NCI-H187 (cell line): ENCODE data around the gene ACTL10.
"Not testable (repeated sequence)": the region's sequence is repeated elsewhere in the genome, so short reads cannot be mapped to it uniquely, and the experiment has no call there.

Source experiments
- DNase-seq, 2 experiments: peaks; one replicate each; lab custom pipeline; 2025; lab: John Stamatoyannopoulos, UW

Gene ACTL10

DNA sequence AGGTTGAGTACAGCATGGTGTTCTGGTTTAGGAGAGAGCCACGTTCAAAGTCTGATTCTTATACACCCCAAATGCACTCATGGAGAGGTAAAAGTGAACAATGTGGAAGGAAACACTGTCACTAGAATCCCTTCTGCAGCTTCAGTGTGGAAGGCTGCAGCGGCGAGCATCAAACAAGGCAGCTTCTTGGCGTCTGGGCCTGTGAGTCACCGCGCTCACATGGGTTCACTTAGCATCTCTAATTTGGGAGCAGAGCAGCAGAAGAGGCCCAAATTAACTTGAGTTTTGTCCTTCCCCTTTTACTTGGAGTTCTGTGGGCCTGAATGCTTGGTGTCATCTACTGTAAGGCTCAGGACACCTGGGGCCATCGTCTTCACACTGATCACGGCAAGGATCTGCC lies 30.4 kb downstream of the ACTL10 start:
- DNase-seq: no peak

DNA sequence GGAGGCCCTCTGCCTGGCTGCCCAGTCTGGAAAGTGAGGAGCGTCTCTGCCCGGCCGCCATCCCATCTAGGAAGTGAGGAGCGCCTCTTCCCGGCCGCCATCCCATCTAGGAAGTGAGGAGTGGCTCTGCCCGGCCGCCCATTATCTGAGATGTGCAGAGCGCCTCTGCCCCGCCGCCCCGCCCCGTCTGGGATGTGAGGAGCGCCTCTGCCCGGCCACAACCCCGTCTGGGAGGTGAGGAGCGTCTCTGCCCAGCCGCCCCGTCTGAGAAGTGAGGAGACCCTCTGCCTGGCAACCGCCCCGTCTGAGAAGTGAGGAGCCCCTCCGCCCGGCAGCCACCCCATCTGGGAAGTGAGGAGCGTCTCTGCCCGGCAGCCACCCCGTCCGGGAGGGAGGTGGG lies 32.2 kb downstream of the ACTL10 start:
- not testable (repeated sequence) for DNase-seq

DNA sequence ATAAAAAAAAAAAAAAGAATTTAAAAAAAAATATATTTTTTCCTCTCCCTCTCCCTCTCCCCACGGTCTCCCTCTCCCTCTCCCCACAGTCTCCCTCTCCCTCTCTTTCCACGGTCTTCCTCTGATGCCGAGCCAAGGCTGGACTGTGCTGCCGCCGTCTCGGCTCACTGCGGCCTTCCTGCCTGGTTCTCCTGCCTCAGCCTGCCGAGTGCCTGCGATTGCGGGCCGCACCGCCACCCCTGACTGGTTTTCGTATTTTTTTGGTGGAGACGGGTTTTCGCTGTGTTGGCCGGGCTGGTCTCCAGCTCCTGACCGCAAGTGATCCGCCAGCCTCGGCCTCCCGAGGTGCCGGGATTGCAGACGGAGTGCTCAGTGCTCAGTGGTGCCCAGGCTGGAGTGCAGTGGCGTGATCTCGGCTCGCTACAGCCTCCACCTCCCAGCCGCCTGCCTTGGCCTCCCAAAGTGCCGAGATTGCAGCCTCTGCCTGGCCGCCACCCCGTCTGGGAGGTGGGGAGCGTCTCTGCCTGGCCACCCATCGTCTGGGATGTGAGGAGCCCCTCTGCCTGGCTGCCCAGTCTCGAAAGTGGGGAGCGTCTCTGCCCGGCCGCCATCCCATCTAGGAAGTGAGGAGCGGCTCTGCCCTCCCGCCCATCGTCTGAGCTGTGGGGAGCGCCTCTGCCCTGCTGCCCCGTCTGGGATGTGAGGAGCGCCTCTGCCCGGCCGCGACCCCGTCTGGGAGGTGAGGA lies 34.1 kb downstream of the ACTL10 start:
- not testable (repeated sequence) for DNase-seq

DNA sequence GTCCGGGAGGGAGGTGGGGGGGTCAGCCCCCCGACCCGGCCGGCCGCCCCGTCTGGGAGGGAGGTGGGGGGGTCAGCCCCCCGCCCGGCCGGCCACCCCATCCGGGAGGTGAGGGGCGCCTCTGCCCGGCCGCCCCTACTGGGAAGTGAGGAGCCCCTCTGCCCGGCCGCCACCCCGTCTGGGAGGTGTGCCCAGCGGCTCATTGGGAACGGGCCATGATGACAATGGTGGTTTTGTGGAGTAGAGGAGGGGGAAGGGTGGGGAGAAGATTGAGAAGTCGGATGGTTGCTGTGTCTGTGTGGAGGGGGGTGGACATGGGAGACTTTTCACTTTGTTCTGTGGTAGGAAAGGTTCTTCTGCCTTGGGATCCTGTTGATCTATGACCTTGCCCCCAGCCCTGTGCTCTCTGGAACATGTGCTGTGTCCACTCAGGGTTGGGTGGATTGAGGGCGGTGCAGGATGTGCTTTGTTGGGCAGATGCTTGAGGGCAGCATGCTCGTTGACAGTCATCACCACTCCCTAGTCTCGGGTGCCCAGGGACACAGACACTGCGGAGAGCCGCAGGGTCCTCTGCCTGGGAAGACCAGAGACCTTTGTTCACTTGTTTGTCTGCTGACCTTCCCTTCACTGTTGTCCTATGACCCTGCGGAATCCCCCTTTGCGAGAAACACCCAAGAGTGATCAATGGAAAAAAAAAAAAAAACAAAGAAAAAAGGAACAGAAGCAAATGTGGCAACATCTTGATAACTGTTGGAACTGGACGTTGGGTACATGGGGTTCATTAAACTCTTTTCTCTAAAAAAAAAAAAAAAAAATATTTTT lies 35.1 kb downstream of the ACTL10 start:
- DNase-seq: no peak

DNA sequence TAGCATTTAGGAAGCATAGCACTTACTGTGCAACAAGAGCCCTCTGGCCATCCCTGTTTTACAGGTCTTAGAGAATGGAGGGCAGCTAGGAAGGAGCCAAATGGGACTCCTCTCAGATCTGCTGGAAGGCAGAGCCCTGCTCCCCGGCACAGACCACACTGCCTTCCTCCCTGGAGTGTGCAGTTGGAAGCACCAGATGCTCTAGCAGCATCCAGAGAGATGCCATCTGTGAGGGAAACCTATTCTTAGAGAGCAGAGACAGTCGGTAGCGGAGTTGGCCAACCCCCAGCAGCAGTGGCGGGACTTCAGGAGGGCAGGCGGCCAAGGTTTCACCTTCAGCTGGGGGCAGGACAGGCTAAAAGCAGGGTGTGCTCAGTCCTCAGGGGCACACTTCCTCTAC lies 36.1 kb downstream of the ACTL10 start:
- no peak for DNase-seq

DNA sequence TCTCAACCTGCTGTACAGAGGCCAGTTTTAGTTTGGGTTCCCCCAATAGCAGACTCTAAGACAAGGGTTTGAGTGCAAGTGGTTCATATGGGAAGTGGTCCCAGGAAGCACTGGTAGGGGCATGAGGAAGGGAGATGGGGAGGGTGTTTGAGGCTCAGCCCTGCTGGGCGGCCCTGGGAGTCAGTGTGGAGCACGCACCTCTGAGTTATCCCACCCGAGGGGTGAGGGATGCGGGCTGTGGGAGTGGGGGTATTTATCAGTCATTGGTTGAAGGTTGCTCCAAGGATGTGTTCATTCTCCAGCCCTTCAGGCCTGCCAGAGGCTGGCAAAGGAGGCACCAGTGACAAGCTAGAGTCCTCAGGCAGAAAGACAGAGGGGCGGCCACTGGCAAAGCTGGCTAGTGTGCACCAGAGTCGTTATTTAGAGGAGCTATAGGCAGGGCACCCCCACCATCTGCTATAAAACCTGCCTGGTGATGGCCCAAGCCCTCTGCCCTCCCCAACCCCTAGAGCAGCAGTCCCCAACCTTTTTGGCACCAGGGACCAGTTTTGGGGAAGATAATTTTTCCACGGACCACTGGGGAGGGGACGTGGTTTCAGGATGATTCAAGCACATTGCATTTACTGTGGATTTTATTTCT lies 36.9 kb downstream of the ACTL10 start:
- DNase-seq: no peak

DNA sequence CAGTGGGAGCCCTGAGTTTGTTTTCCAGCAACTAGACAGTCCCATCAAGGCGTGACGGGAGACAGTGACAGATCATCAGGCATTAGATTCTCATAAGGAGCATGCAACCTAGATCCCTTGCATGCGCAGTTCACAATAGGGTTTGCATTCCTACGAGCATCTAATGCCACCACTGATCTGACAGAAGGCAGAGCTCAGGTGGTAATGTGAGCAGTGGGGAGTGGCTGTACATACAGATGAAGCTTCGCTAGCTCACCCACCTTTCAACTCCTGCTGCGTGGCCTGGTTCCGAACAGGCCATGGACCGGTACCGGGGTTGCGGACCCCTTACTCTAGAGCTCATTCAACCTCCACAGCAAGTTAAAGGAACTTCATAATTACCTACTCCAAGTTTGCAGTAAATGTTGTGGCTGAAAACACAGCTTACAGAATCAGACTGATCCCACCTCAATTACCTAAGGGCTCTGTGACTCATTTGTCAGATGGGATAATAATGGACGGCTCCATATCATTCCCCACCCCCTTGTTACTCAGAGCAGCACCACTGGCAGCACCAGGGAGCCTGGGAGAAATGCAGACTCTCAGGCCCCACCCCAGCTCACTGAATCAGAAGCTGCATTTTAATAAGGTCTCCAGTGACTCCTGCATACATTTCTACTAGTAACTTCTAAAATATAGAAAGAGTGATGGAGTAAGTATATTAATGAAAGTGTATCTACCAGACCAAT lies 37.6 kb downstream of the ACTL10 start:
- no peak for DNase-seq

DNA sequence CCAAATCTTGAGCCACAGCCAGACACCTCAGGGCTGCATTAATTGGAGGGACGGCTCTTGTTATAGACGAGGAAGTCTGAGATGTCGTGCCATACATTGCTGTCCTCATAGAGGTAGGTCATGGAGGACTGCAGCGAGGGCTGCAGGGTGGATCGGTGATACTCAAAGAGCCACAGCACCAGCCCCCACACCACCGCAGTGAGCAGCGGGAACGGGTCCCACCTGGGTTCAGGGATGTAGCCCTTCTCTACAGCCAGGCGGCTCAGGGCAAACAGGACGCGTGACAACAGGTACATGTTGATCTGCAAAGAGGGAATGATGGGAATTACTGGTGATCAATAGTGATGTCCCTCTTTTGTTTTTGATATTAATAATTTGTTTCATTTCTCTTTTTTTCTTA lies 40.9 kb downstream of the ACTL10 start:
- no peak for DNase-seq

DNA sequence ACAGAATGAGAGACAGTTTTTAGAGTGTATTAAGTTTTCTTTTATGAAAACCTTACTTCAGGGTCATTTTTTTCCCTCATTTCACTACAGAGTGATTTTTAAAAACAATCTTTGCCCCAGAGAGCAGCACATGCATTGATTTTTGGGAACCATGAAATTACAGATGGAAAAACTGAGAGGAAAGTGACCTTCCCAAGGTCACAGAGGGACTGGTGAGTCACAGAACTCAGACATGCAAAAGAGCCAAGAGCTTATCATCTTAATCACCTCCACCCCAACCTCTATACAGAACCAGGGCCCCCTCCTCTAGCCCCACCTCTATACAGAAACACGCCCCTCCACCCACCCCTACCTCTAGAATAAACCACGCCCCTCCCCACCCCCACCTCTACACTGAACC lies 42.7 kb downstream of the ACTL10 start:
- DNase-seq: no peak

DNA sequence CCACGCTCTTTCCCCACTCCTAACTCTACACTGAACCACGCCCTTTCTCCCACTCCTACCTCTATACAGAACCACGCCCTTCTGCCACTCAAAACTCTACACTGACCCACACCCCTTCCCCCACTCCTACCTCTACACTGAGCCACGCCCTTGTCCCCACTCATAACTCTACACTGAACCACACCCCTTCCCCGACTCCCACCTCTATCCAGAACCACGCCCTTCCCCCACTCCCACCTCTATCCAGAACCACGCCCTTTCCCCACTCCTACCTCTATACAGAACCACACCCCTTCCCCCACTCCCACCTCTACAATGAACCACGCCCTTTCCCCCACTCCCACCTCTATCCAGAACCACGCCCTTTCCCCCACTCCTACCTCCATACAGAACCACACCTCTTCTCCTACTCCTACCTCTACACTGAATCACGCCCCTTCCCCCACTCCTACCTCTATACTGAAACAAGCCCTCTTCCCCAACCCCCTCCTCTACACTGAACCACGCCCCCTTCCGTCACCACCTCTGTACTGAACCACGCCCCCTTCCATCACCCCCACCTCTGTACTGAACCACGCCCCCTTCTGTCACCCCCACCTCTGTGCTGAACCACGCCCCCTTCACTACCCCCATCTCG lies 43.3 kb downstream of the ACTL10 start:
- DNase-seq: no peak

DNA sequence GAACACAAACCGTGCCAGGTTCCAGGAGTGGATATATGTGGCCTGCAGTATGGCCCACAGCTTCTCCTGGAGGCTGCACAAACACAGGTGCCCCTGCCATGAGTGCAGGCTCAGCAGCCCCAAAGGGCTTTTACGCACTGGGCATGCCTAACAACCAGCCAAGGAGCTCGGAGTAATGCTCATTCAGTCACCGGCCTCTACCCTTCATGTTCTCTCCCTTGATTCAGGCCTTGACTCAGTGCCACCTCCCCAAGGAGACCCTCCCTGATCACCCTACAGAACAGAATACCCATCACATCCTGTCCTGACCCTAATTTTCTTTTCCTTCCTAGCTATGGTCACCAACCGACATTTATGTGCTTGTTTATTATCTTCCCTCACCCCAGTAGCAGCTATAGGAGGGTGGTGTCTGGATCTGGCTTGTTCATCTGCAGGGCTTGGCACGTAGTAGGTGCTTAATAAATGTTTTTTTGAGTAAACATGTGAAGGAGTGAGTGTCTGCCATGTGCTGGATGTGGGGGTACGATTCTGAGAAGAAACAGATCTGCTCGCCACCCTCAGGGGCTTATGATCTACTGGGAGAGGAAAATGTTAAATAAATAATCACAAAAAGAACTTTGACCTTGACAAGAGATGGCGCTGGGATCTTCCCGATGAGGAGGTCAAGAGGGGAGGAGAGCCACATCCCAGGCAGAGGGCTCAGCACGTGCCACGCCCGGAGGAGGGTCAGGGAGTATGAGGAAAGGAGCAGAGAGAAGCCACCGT lies 44.1 kb downstream of the ACTL10 start:
- DNase-seq: no peak

DNA sequence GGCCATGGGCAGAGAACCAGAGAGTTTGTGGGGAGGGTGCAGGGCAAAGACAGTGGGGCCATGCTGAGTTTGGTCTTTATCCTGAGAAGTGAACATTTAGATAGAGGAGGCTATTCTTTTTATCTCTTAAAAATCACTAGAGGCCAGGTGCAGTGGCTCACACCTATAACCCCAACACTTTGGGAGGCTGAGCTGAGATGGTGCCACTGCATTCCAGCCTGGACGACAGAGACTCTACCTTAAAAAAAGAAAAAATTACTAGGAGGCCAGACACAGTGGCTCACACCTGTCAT lies 44.6 kb downstream of the ACTL10 start:
- no peak for DNase-seq

DNA sequence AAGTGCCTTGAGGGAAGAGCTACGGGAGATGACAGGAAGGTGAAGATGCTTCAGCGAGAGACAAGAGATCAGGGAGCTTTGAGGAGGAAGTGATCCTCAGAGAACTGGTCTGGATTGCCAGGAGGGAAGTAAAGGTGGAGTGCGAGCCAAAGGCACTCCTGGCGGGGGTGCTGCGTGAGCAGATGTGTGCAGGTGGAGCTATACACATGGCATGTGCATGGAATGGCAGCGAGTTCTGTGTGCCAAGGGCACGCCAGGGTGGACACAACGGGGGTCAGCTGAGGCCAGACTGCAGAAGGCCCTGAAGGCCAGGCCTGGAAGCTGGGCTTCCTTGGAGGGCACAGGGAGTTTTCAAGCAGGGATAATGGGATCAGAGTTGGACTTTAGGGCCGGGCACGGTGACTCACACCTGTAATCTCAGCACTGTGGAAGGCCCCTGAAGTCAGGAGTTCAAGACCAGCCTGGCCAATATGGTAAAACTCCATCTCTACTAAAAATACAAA lies 47.2 kb downstream of the ACTL10 start:
- DNase-seq: no peak

DNA sequence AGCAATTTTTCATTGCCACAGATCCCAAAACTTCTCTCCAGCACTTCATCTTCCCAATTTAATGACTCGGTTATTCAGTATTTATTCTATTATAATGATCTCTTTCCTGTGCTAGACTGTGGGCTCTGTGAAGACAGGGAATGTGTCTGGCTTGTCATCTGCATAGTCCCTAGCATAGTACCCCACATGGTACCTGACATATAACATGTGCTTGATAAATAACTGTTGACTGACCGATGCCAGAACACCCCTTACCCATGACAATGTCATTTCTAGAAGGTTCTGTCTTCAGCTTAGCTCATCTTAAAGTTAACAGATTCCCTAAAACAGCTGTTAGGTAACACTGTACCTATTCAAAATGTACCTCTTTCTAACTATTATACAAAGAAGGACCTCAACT lies 49.8 kb downstream of the ACTL10 start:
- no peak for DNase-seq
